GM19328 (cell line): ENCODE data around the gene MNX1.

Experiments
- ATAC-seq: cut with Tn5 transposase; IDR thresholded peaks from one replicate; pipeline ENCODE4 v1.9.1; 2021; ENCODE audit warnings: mild to moderate bottlenecking, moderate library complexity; ENCODE audit not compliant: unreplicated experiment

Gene MNX1

GRCh38 chr7:156979711-156980110 lies 30.8 kb downstream of the MNX1 start:
- no peak for ATAC-seq

GRCh38 chr7:156979007-156979606 lies 31.4 kb downstream of the MNX1 start:
- no peak for ATAC-seq

- no peak for ATAC-seq
Measured at GRCh38 chr7:156975620-156976019, 34.8 kb downstream of the MNX1 start.

- no peak for ATAC-seq
Measured at GRCh38 chr7:156969972-156970420, 40.5 kb downstream of the MNX1 start.

GRCh38 chr7:156968183-156968582 lies 42.3 kb downstream of the MNX1 start:
- no peak for ATAC-seq

GRCh38 chr7:156966387-156966786 lies 44.1 kb downstream of the MNX1 start:
- no peak for ATAC-seq

- ATAC-seq, result no peak
Measured at GRCh38 chr7:156964971-156965370, 45.5 kb downstream of the MNX1 start.

- no peak for ATAC-seq
Measured at GRCh38 chr7:156963472-156963871, 47.0 kb downstream of the MNX1 start.

GRCh38 chr7:156962897-156963296 lies 47.6 kb downstream of the MNX1 start:
- ATAC-seq, result no peak

GRCh38 chr7:156962145-156962544 lies 48.3 kb downstream of the MNX1 start:
- no peak for ATAC-seq

GRCh38 chr7:156956727-156957126 lies 53.7 kb downstream of the MNX1 start:
- ATAC-seq, result no peak

- ATAC-seq, result no peak
Measured at GRCh38 chr7:156954941-156955340, 55.5 kb downstream of the MNX1 start.
